ENCODE results near the gene COL6A2. TPM values are rescaled to one million over a fixed set of nuclear protein-coding genes. Genes with fewer than 3 reads are reported as not detected.

COL6A2 gene
- total RNA-seq, 1 donor from 2014 or later = 12.6 TPM

DNA sequence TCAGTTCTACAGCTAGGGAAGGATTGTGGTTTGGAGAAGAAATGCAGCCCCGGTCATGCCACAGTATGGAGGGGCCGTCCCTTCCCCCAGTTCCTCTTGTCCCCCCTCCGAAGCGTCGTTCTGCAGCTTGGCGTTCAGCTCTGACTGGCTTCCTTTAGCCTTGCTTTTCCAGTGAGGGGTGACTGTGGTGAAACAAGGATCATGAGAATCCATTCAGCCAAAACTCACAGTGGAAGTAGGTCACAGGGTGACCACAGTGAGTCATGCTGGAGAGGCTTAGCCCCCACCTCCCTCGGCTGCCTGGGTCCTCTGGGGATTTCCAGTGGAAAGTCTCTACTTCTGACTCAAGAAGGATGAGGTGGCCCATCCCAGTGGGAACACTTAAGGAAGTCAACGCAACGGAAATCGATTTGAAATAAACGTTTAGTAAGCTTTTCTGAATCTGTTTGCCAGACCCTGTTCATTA is 37.3 kb upstream of the COL6A2 start:
- no peaks in the 10 kb centered on the region for H3K36me3 ChIP-seq (ENCODE audit: control insufficient read depth, insufficient read depth, low read length)
- H3K4me3 ChIP-seq (ENCODE audit: low read depth, low read length) = no peak overlapping the region
- TF ChIP-seq, protein P1, sequence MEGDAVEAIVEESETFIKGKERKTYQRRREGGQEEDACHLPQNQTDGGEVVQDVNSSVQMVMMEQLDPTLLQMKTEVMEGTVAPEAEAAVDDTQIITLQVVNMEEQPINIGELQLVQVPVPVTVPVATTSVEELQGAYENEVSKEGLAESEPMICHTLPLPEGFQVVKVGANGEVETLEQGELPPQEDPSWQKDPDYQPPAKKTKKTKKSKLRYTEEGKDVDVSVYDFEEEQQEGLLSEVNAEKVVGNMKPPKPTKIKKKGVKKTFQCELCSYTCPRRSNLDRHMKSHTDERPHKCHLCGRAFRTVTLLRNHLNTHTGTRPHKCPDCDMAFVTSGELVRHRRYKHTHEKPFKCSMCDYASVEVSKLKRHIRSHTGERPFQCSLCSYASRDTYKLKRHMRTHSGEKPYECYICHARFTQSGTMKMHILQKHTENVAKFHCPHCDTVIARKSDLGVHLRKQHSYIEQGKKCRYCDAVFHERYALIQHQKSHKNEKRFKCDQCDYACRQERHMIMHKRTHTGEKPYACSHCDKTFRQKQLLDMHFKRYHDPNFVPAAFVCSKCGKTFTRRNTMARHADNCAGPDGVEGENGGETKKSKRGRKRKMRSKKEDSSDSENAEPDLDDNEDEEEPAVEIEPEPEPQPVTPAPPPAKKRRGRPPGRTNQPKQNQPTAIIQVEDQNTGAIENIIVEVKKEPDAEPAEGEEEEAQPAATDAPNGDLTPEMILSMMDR (IDR thresholded peaks at IDR 0.05; ENCODE audit: insufficient read depth, low read length, severe bottlenecking) = no peak
- DNase-seq (ENCODE audit: low read depth) = no peak
- no peak for FAIRE-seq
- peaks cover 1% of the 10 kb centered on the region for H3K27me3 ChIP-seq (ENCODE audit: control insufficient read depth, insufficient read depth, low read length)

DNA sequence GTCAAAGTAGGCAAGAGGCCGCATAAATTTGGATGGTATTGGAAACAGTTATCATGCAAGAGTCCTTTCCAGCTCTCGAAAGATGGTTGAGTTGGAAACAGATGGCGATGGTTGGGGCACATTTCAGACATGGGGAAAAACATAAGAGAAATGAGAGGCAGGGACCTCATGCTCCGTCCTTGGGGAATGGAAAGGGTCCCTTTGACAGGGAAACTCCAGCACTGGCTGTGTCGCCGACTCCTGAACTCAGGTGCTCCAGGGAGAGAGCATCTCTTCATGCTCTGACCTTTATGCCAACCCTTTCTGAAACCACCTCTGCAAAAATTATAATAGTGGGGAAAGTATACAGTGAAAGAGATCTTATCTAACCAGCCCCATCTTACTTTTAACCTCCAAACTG is 36.8 kb upstream of the COL6A2 start:
- TF ChIP-seq, protein P1 (IDR thresholded peaks at IDR 0.05; ENCODE audit: insufficient read depth, low read length, severe bottlenecking) = no peak
- Histone ChIP-seq H3K27me3 (ENCODE audit: control insufficient read depth, insufficient read depth, low read length) (peaks cover 2% of the 10 kb centered on the region), H3K36me3 (ENCODE audit: control insufficient read depth, insufficient read depth, low read length) (no peaks in the 10 kb centered on the region), H3K4me3 (ENCODE audit: low read depth, low read length) (no peak overlapping the region)
- FAIRE-seq = no peak
- no peak for DNase-seq (ENCODE audit: low read depth)

- FAIRE-seq (no peak), DNase-seq (ENCODE audit: low read depth) (no peak)
- peaks cover 2% of the 10 kb centered on the region for H3K27me3 ChIP-seq (ENCODE audit: control insufficient read depth, insufficient read depth, low read length)
- TF ChIP-seq, protein P1 (IDR thresholded peaks at IDR 0.05; ENCODE audit: insufficient read depth, low read length, severe bottlenecking) = no peak
- H3K4me3 ChIP-seq (ENCODE audit: low read depth, low read length) = no peak overlapping the region
- H3K36me3 ChIP-seq (ENCODE audit: control insufficient read depth, insufficient read depth, low read length) = no peaks in the 10 kb centered on the region
Measured at GRCh38 chr21:46061518-46061917, 36.4 kb upstream of the COL6A2 start.

- FAIRE-seq = no peak
- no peak overlapping the region for H3K4me3 ChIP-seq (ENCODE audit: low read depth, low read length)
- no peak for DNase-seq (ENCODE audit: low read depth)
- no peaks in the 10 kb centered on the region for H3K36me3 ChIP-seq (ENCODE audit: control insufficient read depth, insufficient read depth, low read length)
- TF ChIP-seq, protein P1 (IDR thresholded peaks at IDR 0.05; ENCODE audit: insufficient read depth, low read length, severe bottlenecking) = no peak
- peaks cover 2% of the 10 kb centered on the region for H3K27me3 ChIP-seq (ENCODE audit: control insufficient read depth, insufficient read depth, low read length)
Measured at GRCh38 chr21:46061950-46062349, 36.0 kb upstream of the COL6A2 start.

DNA sequence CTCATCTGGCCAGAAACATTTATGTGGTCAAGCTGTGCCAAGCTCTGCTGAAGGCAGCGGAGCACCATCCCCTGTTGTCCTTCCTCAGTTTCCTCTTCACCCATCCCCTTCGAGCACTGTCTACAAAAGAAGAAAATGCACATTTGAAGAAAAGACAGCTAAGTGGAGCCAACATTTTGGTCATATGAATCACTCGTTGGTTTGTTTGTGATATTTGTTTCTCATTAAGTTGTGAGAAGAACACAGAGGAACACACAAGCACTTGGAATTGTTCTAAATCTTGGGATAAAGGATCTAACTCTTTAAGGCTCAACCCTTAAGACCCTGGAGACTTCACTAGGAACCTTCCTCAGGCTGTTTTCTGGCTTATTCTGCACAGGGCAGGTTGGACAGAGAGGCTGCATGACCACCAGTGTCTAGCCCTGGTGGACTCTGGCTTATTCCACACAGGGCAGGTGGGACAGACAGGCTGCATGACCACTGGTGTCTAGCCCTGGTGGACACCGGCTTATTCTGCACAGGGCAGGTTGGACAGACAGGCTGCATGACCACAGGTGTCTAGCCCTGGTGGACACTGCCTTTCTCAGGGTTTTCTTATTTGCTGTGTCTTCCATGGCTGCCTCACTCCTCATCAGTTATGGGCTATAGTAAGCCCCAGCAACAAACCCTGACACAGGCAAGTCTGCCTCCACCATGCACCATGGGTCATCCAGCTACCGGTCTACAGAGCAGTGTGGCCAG is 35.3 kb upstream of the COL6A2 start:
- TF ChIP-seq, protein P1 (IDR thresholded peaks at IDR 0.05; ENCODE audit: insufficient read depth, low read length, severe bottlenecking) = no peak
- no peak for DNase-seq (ENCODE audit: low read depth)
- FAIRE-seq = no peak
- H3K27me3 ChIP-seq (ENCODE audit: control insufficient read depth, insufficient read depth, low read length) = peaks cover 2% of the 10 kb centered on the region
- H3K36me3 ChIP-seq (ENCODE audit: control insufficient read depth, insufficient read depth, low read length) = no peaks in the 10 kb centered on the region
- no peak overlapping the region for H3K4me3 ChIP-seq (ENCODE audit: low read depth, low read length)

DNA sequence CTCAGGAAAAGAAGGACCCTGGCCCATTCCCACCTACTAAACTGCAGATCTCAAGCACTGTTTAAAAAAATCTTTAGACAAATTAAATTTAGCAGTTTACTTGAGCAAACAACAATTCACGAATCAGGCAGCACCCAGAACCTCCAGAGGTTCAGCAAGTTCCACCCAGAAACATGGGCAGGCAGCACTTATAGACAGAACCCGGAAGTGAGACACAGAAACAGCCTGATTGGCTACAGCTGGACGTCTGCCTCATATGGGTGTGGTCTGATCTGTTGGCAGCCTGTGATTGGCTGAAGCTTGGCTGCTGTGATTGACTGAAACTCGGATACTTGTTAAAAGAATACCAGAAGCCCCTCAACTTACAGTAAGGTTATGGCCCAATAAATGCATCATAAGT is 34.7 kb upstream of the COL6A2 start:
- peaks cover 2% of the 10 kb centered on the region for H3K27me3 ChIP-seq (ENCODE audit: control insufficient read depth, insufficient read depth, low read length)

More for the DNA sequence above, 34.7 kb upstream of the COL6A2 start:
- Histone ChIP-seq H3K36me3 (ENCODE audit: control insufficient read depth, insufficient read depth, low read length) (no peaks in the 10 kb centered on the region), H3K4me3 (ENCODE audit: low read depth, low read length) (no peak overlapping the region)
- FAIRE-seq (no peak), DNase-seq (ENCODE audit: low read depth) (no peak)
- TF ChIP-seq, protein P1 (IDR thresholded peaks at IDR 0.05; ENCODE audit: insufficient read depth, low read length, severe bottlenecking) = no peak
